Testis (tissue), 3 donors: Measurements from ENCODE around the gene OR51B5. TPM values are rescaled to one million over a fixed set of nuclear protein-coding genes. Genes with fewer than 3 reads are reported as not detected.
"Not testable (repeated sequence)": the region's sequence is repeated elsewhere in the genome, so short reads cannot be mapped to it uniquely, and the experiment has no call there.

Experiments used
- DNase-seq: peaks from one replicate; pipeline ENCODE4 v3.0.0-alpha.2; 2019
- H3K27ac ChIP-seq, 2 donors: fragments of 200-600 bp; sonication (generic); one replicate each; pipeline ENCODE4 v1.5.1; 2019
- H3K27me3 ChIP-seq: fragments of 200-600 bp; sonication (generic); one replicate; pipeline ENCODE4 v1.5.1; 2019
- H3K36me3 ChIP-seq: fragments of 200-600 bp; sonication (generic); one replicate; pipeline ENCODE4 v1.5.1; 2017; ENCODE audit warnings: low read depth; ENCODE audit errors: missing control alignments
- H3K4me1 ChIP-seq: fragments of 200-600 bp; sonication (generic); one replicate; pipeline ENCODE4 v1.5.1; 2019
- H3K4me3 ChIP-seq, 2 donors: fragments of 200-600 bp; sonication (generic); one replicate each; pipeline ENCODE4 v1.5.1; 2017 to 2019
- H3K9me3 ChIP-seq: fragments of 200-600 bp; sonication (generic); one replicate; pipeline ENCODE4 v1.5.1; 2017
- POLR2A ChIP-seq: fragments of 450-650 bp; IDR thresholded peaks from one replicate; pipeline ENCODE4 v1.6.1; 2017; ENCODE audit warnings: antibody characterized with exemption, mild to moderate bottlenecking, moderate library complexity
- WGBS, 2 donors: methylation state at CpG; one replicate each; pipeline ENCODE4 v1.1.5; 2018; 5-methylcytosine and 5-hydroxymethylcytosine counted together
- intact Hi-C: fragments of 100-400 bp; cut with DNase I; formaldehyde crosslinking; loops from one replicate; pipeline ENCODE4 v1.15.1; 2023; ENCODE audit warnings: low total_unique reads
- polyA plus RNA-seq: library from polyadenylated mRNA; stranded (reverse); fragments of 350-450 nt; fragmentation: Illumina TruSeq; extraction: RNeasy Lipid Tissue Mini Kit (QIAGEN cat#74804); gene quantifications from one replicate; pipeline ENCODE4 v1.2.3, GENCODE V29; 2014; ENCODE audit warnings: low read depth, low replicate concordance; ENCODE audit not compliant: insufficient read depth
- total RNA-seq, 2 donors: library from RNA; depleted of rRNA; stranded (reverse); fragments of >200 nt; gene quantifications; one replicate each; pipeline ENCODE4 v1.2.3, GENCODE V29; 2016
- TF ChIP-seq, protein P1 (sequence below), 3 experiments: fragments of 450-650 bp in 2 of 3; fragments of 200-600 bp in 1 of 3; sonication (generic) in 1 of 3; IDR thresholded peaks; one replicate each; pipeline ENCODE4 v1.5.1; 2016 to 2019; ENCODE audit warnings: antibody characterized with exemption in 3 of 3, mild to moderate bottlenecking in 2 of 3, moderate library complexity in 1 of 3

OR51B5 gene
- total and polyA plus RNA-seq, 3 donors from 2014 or later = 0.78 to 2.7 (median 1.3) TPM

- intact Hi-C loops = no loop called here
- no peak overlapping the region for H3K27ac ChIP-seq
- H3K36me3 ChIP-seq = no peaks in the 10 kb centered on the region
- DNase-seq = no peak
- no peak overlapping the region for H3K4me3 ChIP-seq
- no peaks in the 10 kb centered on the region for H3K27me3 ChIP-seq
- peaks cover 3% of the 10 kb centered on the region for H3K4me1 ChIP-seq
- H3K9me3 ChIP-seq = no peaks in the 10 kb centered on the region
- WGBS, 2 donors = 50 to 90% methylated on average over 1 of the region's 1 CpG
- no peak for TF ChIP-seq POLR2A
- TF ChIP-seq, protein P1, sequence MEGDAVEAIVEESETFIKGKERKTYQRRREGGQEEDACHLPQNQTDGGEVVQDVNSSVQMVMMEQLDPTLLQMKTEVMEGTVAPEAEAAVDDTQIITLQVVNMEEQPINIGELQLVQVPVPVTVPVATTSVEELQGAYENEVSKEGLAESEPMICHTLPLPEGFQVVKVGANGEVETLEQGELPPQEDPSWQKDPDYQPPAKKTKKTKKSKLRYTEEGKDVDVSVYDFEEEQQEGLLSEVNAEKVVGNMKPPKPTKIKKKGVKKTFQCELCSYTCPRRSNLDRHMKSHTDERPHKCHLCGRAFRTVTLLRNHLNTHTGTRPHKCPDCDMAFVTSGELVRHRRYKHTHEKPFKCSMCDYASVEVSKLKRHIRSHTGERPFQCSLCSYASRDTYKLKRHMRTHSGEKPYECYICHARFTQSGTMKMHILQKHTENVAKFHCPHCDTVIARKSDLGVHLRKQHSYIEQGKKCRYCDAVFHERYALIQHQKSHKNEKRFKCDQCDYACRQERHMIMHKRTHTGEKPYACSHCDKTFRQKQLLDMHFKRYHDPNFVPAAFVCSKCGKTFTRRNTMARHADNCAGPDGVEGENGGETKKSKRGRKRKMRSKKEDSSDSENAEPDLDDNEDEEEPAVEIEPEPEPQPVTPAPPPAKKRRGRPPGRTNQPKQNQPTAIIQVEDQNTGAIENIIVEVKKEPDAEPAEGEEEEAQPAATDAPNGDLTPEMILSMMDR (IDR thresholded peaks at IDR 0.05) = no peak
These were observed 23.5 kb upstream of the OR51B5 start for GRCh38 chr11:5366856-5367255.

- H3K9me3 ChIP-seq, DNase-seq, intact Hi-C loops, H3K27ac ChIP-seq, H3K4me3 ChIP-seq, H3K4me1 ChIP-seq, H3K27me3 ChIP-seq, H3K36me3 ChIP-seq: not testable (repeated sequence)
- TF ChIP-seq, protein P1 (IDR thresholded peaks at IDR 0.05) = peak in 1 of 3 experiments; percentile 21
- 88 to 90% methylated on average over 6 of the region's 6 CpGs for WGBS, 2 donors
These were observed 23.0 kb upstream of the OR51B5 start for GRCh38 chr11:5366365-5366764.

DNA sequence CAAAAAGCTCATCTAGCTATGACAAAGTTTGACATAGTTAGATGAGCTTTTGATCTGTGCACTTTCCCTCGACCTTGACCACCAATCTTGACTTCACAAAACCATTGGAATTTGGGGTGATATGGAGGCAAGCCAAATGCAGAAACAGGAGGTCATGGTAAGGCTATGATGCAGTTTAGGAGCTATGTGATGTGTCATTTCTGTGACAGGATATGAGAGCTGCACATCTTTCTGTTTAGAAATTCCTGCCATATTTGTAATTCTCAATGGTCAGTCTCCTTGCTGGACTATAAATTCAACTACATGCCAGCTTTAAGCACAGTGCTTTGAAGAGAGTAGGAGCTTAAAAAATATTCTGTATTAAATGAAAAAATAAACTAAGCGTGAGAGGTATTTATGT is 20.9 kb upstream of the OR51B5 start:
- intact Hi-C loops = no loop called here
- TF ChIP-seq POLR2A = no peak
- TF ChIP-seq, protein P1 (IDR thresholded peaks at IDR 0.05) = no peak
- 64% methylated on average over 2 of the region's 2 CpGs for WGBS, 2 donors
- Histone ChIP-seq H3K9me3 (no peaks in the 10 kb centered on the region), H3K27ac (no peak overlapping the region), H3K27me3 (no peaks in the 10 kb centered on the region), H3K4me1 (peaks cover 3% of the 10 kb centered on the region), H3K36me3 (no peaks in the 10 kb centered on the region), H3K4me3 (no peak overlapping the region)
- no peak for DNase-seq

DNA sequence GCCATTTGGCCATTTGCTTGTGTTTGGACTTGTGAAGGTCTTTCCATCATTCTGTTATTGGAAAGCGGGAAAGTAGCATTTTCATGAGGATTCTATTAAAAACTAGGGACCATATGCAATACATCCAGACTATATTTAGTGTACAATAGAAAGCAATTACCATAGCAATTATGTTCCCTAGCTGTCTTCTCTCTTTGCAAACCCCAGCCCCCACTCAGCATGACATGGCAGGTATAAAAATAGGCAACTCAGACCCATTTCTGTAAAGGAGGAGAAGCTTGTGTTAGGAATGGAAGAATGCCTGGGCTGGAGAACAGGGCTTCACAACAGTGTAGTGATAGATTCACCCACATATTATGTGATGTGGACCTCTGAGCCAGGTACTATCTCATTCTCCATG is 20.4 kb upstream of the OR51B5 start:
- Histone ChIP-seq H3K4me1 (peaks cover 3% of the 10 kb centered on the region), H3K36me3 (no peaks in the 10 kb centered on the region), H3K4me3 (no peak overlapping the region), H3K9me3 (no peaks in the 10 kb centered on the region), H3K27me3 (no peaks in the 10 kb centered on the region), H3K27ac (no peak overlapping the region)
- DNase-seq = no peak
- intact Hi-C loops = no loop called here
- no peak for TF ChIP-seq POLR2A
- TF ChIP-seq, protein P1 (IDR thresholded peaks at IDR 0.05) = no peak
- 95 to 96% methylated on average over 1 of the region's 1 CpG for WGBS, 2 donors

DNA sequence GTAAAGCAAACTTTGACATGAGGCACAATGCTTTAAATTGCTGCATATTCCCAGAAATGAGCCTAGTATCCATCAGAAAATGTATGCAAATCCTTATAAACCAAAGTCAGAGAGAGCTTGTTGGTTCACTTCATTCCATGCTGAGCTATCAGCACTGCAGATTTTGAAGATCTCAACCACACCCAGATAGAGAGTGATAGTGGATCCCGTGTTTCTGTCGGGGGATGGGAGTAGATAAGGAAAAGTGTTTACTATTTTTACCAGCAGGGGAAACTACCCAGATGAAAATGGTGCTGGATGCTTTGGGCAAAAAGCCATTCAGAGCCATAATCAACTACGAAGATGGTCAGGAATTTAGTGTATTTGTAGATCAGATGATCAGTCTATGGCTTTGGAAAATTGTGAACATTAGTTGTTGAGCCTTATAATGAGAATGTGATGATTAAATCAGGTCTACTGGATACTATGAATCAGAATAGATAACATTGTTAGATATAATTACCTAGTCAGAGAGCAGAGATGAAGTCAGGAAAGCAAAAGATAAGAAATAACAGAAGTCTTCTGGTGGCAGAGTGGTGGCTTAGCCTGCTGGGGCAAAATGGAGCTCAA is 18.8 kb upstream of the OR51B5 start:
- WGBS, 2 donors = 57 to 74% methylated on average over 3 of the region's 3 CpGs
- H3K36me3 ChIP-seq = no peaks in the 10 kb centered on the region
- TF ChIP-seq, protein P1 (IDR thresholded peaks at IDR 0.05) = no peak
- TF ChIP-seq POLR2A = no peak
- H3K27me3 ChIP-seq = no peaks in the 10 kb centered on the region
- H3K27ac ChIP-seq = no peak overlapping the region
- DNase-seq = no peak
- no peaks in the 10 kb centered on the region for H3K4me1 ChIP-seq
- no peaks in the 10 kb centered on the region for H3K9me3 ChIP-seq
- no peak overlapping the region for H3K4me3 ChIP-seq
- intact Hi-C loops = no loop called here

DNA sequence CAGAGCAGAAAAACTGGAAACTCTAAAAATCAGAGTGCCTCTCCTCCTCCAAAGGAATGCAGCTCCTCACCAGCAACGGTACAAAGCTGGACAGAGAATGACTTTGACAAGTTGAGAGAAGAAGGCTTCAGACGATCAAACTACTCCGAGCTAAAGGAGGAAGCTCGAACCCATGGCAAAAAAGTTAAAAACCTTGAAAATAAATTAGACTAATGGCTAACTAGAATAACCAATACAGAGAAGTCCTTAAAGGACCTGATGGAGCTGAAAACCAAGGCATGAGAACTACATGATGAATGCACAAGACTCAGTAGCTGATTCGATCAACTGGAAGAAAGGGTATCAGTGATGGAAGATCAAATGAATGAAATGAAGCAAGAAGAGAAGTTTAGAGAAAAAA is 12.7 kb upstream of the OR51B5 start:
- H3K36me3 ChIP-seq, H3K4me1 ChIP-seq, H3K27me3 ChIP-seq, H3K9me3 ChIP-seq, intact Hi-C loops, DNase-seq, H3K27ac ChIP-seq, H3K4me3 ChIP-seq: not testable (repeated sequence)
- WGBS, 2 donors = 82% methylated on average over 5 of the region's 5 CpGs
